H1 (cell line): ENCODE results near the gene PDE4D. TPM values are rescaled to one million over a fixed set of nuclear protein-coding genes. Genes with fewer than 3 reads are reported as not detected.

ENCODE experiments used
- CTCF ChIA-PET: fragments of 300-600 bp; sonication (Branson Sonifier 250); formaldehyde crosslinking; loops from one replicate; lab custom pipeline; 2021; ENCODE audit not compliant: partially characterized antibody; lab: Charles Lee
- POLR2A ChIA-PET: fragments of 300-600 bp; sonication (Branson Sonifier 250); formaldehyde crosslinking; loops from one replicate; lab custom pipeline; 2021; ENCODE audit warnings: inconsistent platforms; ENCODE audit not compliant: partially characterized antibody; lab: Charles Lee
- DNase-seq, 2 experiments: peaks; one replicate each; pipeline versions ENCODE4 v3.0.0 to v3.0.0-alpha.2; 2010 to 2022; ENCODE audit warnings: low spot score in 2 of 2, low read depth in 1 of 2, mixed read lengths in 1 of 2
- FAIRE-seq: peaks from 2 replicates; lab custom pipeline; 2011; peaks lifted over from hg19 to GRCh38; lab: Jason Lieb, UNC
- H2AFZ ChIP-seq: 2 replicates; pipeline ENCODE4 v1.8.1; 2012; ENCODE audit warnings: low read length, inconsistent platforms
- H2AK5ac ChIP-seq: 2 replicates; pipeline ENCODE4 v1.6.1; 2013; ENCODE audit warnings: low read depth, low read length
- H2BK120ac ChIP-seq: replicated peaks from 2 replicates; pipeline ENCODE3; 2013; ENCODE audit warnings: low read depth, low read length, inconsistent platforms
- H2BK12ac ChIP-seq: 2 replicates; pipeline ENCODE4 v1.6.1; 2013; ENCODE audit warnings: low read depth, low read length
- H2BK15ac ChIP-seq: 2 replicates; pipeline ENCODE4 v1.6.1; 2013; ENCODE audit warnings: low read length
- H2BK20ac ChIP-seq: 2 replicates; pipeline ENCODE4 v1.6.1; 2013; ENCODE audit warnings: low read length
- H2BK5ac ChIP-seq: 2 replicates; pipeline ENCODE4 v1.6.1; 2013; ENCODE audit warnings: low read depth, low read length
- H3K14ac ChIP-seq: 2 replicates; pipeline ENCODE4 v1.6.1; 2013; ENCODE audit warnings: inconsistent platforms; ENCODE audit not compliant: insufficient read length
- H3K18ac ChIP-seq: 2 replicates; pipeline ENCODE4 v1.6.1; 2013; ENCODE audit warnings: low read length; ENCODE audit errors: extremely low read depth
- H3K23ac ChIP-seq: 2 replicates; pipeline ENCODE4 v1.6.1; 2013; ENCODE audit warnings: inconsistent platforms; ENCODE audit not compliant: insufficient read length
- H3K23me2 ChIP-seq: 2 replicates; pipeline ENCODE4 v1.6.1; 2013; ENCODE audit warnings: low read depth, low read length
- H3K27ac ChIP-seq: 2 replicates; pipeline ENCODE4 v1.6.1; 2011; ENCODE audit warnings: low read depth, low read length, inconsistent platforms
- H3K27me3 ChIP-seq, 4 experiments: replicated peaks in 1 of 4; 1 replicate in 1 of 4; 2 replicates in 3 of 4; pipeline versions ENCODE4 v1.6.1 to v1.8.1; 2011 to 2013; ENCODE audit warnings: low read length in 3 of 4, mild to moderate bottlenecking in 3 of 4, inconsistent platforms in 2 of 4, mixed read lengths in 2 of 4, moderate library complexity in 1 of 4; ENCODE audit not compliant: control insufficient read depth in 3 of 4, insufficient read depth in 3 of 4; ENCODE audit errors: extremely low read depth in 1 of 4
- H3K36me3 ChIP-seq, 4 experiments: 2 replicates each; pipeline versions ENCODE4 v1.6.1 to v1.8.1; 2011 to 2013; ENCODE audit warnings: mild to moderate bottlenecking in 4 of 4, low read length in 3 of 4, moderate library complexity in 2 of 4, control low read depth in 1 of 4, inconsistent platforms in 1 of 4; ENCODE audit not compliant: insufficient read depth in 4 of 4, control insufficient read depth in 2 of 4
- H3K4ac ChIP-seq: replicated peaks from 2 replicates; pipeline ENCODE3; 2013; ENCODE audit warnings: low read length, low read depth, mixed read lengths, inconsistent platforms; ENCODE audit not compliant: insufficient read length
- H3K4me1 ChIP-seq, 4 experiments: replicated peaks in 1 of 4; 1 replicate in 1 of 4; 2 replicates in 3 of 4; pipeline versions ENCODE4 v1.6.1 to v1.8.1; 2011 to 2013; ENCODE audit warnings: low read length in 3 of 4, inconsistent platforms in 2 of 4, mixed read lengths in 1 of 4; ENCODE audit not compliant: insufficient read depth in 4 of 4, control insufficient read depth in 3 of 4
- H3K4me2 ChIP-seq, 2 experiments: 2 replicates each; pipeline versions ENCODE4 v1.6.1 to v1.8.1; 2011 to 2013; ENCODE audit warnings: low read depth in 2 of 2, low read length in 2 of 2, control low read depth in 1 of 2, inconsistent platforms in 1 of 2, mild to moderate bottlenecking in 1 of 2; ENCODE audit not compliant: insufficient read depth in 1 of 2
- H3K4me3 ChIP-seq, 4 experiments: fragments of 200-600, 300-600 bp in 1 of 4; sonication (generic), shearing (Covaris generic), sonication (Bioruptor Twin) in 1 of 4; 2 replicates each; pipeline versions ENCODE4 v1.5.1 to v1.8.1; 2011 to 2016; ENCODE audit warnings: low read length in 4 of 4, low read depth in 3 of 4, control low read depth in 2 of 4, inconsistent platforms in 2 of 4, mild to moderate bottlenecking in 2 of 4, mixed read lengths in 1 of 4, moderate library complexity in 1 of 4; ENCODE audit not compliant: insufficient read depth in 2 of 4; ENCODE audit errors: extremely low read depth in 1 of 4
- H3K56ac ChIP-seq: replicated peaks from 2 replicates; pipeline ENCODE3; 2013; ENCODE audit warnings: low read depth, mild to moderate bottlenecking, mixed read lengths, low read length, inconsistent platforms; ENCODE audit not compliant: insufficient read length
- H3K79me1 ChIP-seq: 2 replicates; pipeline ENCODE4 v1.6.1; 2013; ENCODE audit warnings: low read depth, low read length, control low read depth
- H3K79me2 ChIP-seq, 2 experiments: 2 replicates each; pipeline versions ENCODE4 v1.6.1 to v1.8.1; 2012 to 2013; ENCODE audit warnings: low read length in 2 of 2, mild to moderate bottlenecking in 2 of 2, inconsistent platforms in 1 of 2; ENCODE audit not compliant: insufficient read depth in 2 of 2, control insufficient read depth in 1 of 2
- H3K9ac ChIP-seq, 4 experiments: replicated peaks in 1 of 4; 1 replicate in 1 of 4; 2 replicates in 3 of 4; pipeline versions ENCODE4 v1.6.1 to v1.8.1; 2011 to 2013; ENCODE audit warnings: low read depth in 3 of 4, low read length in 3 of 4, control low read depth in 2 of 4, mild to moderate bottlenecking in 2 of 4, moderate library complexity in 2 of 4, inconsistent platforms in 1 of 4; ENCODE audit errors: extremely low read depth in 1 of 4
- H3K9me3 ChIP-seq, 2 experiments: 2 replicates each; pipeline versions ENCODE4 v1.6.1 to v1.8.1; 2012 to 2013; ENCODE audit warnings: mild to moderate bottlenecking in 2 of 2, moderate library complexity in 2 of 2, control low read depth in 1 of 2, inconsistent platforms in 1 of 2, low read depth in 1 of 2, low read length in 1 of 2, mixed read lengths in 1 of 2; ENCODE audit not compliant: insufficient read depth in 2 of 2
- H4K20me1 ChIP-seq, 2 experiments: replicated peaks in 1 of 2; 2 replicates each; pipeline versions ENCODE3 to v1.8.1; 2011 to 2013; ENCODE audit warnings: inconsistent platforms in 2 of 2, low read length in 2 of 2, mild to moderate bottlenecking in 1 of 2; ENCODE audit not compliant: insufficient read depth in 2 of 2, control insufficient read depth in 1 of 2
- H4K5ac ChIP-seq: 2 replicates; pipeline ENCODE4 v1.6.1; 2013; ENCODE audit warnings: low read length, low read depth, mixed read lengths, inconsistent platforms; ENCODE audit not compliant: insufficient read length
- H4K8ac ChIP-seq: 2 replicates; pipeline ENCODE4 v1.8.0; 2013; ENCODE audit warnings: mild to moderate bottlenecking, moderate library complexity, low read length, inconsistent platforms; ENCODE audit not compliant: insufficient read depth; ENCODE audit errors: extremely low read depth
- H4K91ac ChIP-seq: replicated peaks from 2 replicates; pipeline ENCODE3; 2013; ENCODE audit warnings: low read length, mixed read lengths, inconsistent platforms; ENCODE audit not compliant: insufficient read length
- RBBP5 ChIP-seq: IDR thresholded peaks from 2 replicates; pipeline ENCODE4 v1.7.1; 2012; ENCODE audit warnings: low read depth, mild to moderate bottlenecking, inconsistent platforms, low read length, moderate library complexity, borderline replicate concordance
- SIRT6 ChIP-seq: IDR thresholded peaks from one replicate; pipeline ENCODE4 v1.7.1; 2012; ENCODE audit warnings: low read length, inconsistent platforms
- WGBS, 2 experiments: shearing (Covaris generic) in 1 of 2; methylation state at CpG; one replicate each; pipeline versions ENCODE4 v1.1.6 to v1.1.7; 2013 to 2015; ENCODE audit warnings: low lambda C conversion rate in 2 of 2, mixed read lengths in 2 of 2, inconsistent platforms in 1 of 2, low coverage in 1 of 2, missing lambda C conversion rate in 1 of 2; ENCODE audit not compliant: insufficient replicate concordance in 2 of 2, insufficient coverage in 1 of 2, insufficient read length in 1 of 2; ENCODE audit errors: extremely low coverage in 1 of 2, missing lambda C conversion rate in 1 of 2; 5-methylcytosine and 5-hydroxymethylcytosine counted together
- polyA plus RNA-seq, 7 experiments: library from polyadenylated mRNA; depleted of rRNA in 3 of 7; stranded (reverse) in 5 of 7; unstranded in 2 of 7; fragments of >200 nt in 5 of 7; fragments of 200-250 nt in 2 of 7; gene quantifications; 1 replicate in 5 of 7; 2 replicates in 1 of 7; 4 replicates in 1 of 7; pipeline versions ENCODE4 v1.2.1 to v1.2.3, GENCODE V29; 2011 to 2013; ENCODE audit warnings: missing spikeins in 2 of 7, mixed read lengths in 2 of 7
- total RNA-seq: library from RNA; stranded (reverse); fragmentation: NEBNext Ultra II Directional; extraction: Animal tissue kit (Norgen Biotek cat#: 25700); gene quantifications from 2 replicates; pipeline ENCODE4 v1.2.1, GENCODE V29; 2021

The PDE4D gene
- total and polyA plus RNA-seq, 2 of the 8 experiments (the other 6 are each of a cell fraction or from before 2014, with no cell fraction given), result 2.3 to 3.7 TPM

- POLR2A ChIA-PET, result no interaction called here
- Histone ChIP-seq H3K4me3 (no peak overlapping the region), H3K27ac (no peak overlapping the region), H4K8ac (no peak overlapping the region), H4K91ac (no peak overlapping the region), H3K36me3 (no peaks in the 10 kb centered on the region), H2BK15ac (no peak overlapping the region), H2BK5ac (no peak overlapping the region), H2AK5ac (no peak overlapping the region), H3K79me1 (no peaks in the 10 kb centered on the region), H3K14ac (no peak overlapping the region), H2BK12ac (no peak overlapping the region), H4K5ac (no peak overlapping the region), H3K9ac (no peak overlapping the region), H3K4me1 (peaks cover 0 to 3% (median 1%) of the 10 kb centered on the region in 4 experiments; a peak in 2 of 7 replicates), H4K20me1 (no peaks in the 10 kb centered on the region), H3K4me2 (no peak overlapping the region), H3K79me2 (no peaks in the 10 kb centered on the region), H3K4ac (no peak overlapping the region), H3K23me2 (no peaks in the 10 kb centered on the region), H2AFZ (no peak overlapping the region), H3K56ac (no peak overlapping the region), H3K27me3 (peaks cover 0 to 1% (median 0%) of the 10 kb centered on the region in 4 experiments; a peak in 1 of 7 replicates), H2BK120ac (no peak overlapping the region), H3K9me3 (no peaks in the 10 kb centered on the region), H3K23ac (no peak overlapping the region), H2BK20ac (no peak overlapping the region), H3K18ac (no peak overlapping the region)
- CTCF ChIA-PET, result interaction anchor here (1.0 kb wide), 1 partner anchor 10 kb away, joined by 3 read pairs; no protein-coding TSS in a partner anchor
- FAIRE-seq (no peak), DNase-seq (no peak)
- WGBS, 2 experiments, result 80% methylated on average over 1 of the region's 1 CpG; no CpG with 5 or more reads in 1 of the 2 experiments
- TF ChIP-seq SIRT6 (no peak), RBBP5 (no peak)
Observed at GRCh38 chr5:59261969-59262368, 631.6 kb downstream of the PDE4D start.
